ENCODE results near the gene SH3RF2. TPM values are rescaled to one million over a fixed set of nuclear protein-coding genes. Genes with fewer than 3 reads are reported as not detected.

Gene SH3RF2
- total RNA-seq, 4 donors from 2014 or later = 0.65 to 4.2 (median 2.1) TPM

DNA sequence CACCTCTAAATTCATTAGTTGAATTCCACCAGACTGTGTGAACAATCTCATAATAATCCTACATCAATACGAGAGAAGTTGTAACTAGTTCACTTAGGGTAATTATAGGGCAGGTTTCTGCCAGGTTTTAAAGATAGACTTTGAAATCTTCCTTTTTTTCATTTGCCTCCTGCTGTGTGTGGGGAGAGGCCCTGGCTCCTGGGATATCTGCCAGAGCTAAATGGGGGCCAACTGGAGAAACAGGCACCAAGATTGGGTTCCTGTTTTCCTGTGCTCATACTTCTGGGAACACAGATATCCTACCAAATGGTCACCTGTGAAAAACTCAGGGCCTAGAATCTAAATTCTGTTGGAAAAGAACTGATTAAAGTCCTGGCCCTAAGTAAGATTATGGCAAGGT lies 42.3 kb downstream of the SH3RF2 start:
- TF ChIP-seq, protein P1, sequence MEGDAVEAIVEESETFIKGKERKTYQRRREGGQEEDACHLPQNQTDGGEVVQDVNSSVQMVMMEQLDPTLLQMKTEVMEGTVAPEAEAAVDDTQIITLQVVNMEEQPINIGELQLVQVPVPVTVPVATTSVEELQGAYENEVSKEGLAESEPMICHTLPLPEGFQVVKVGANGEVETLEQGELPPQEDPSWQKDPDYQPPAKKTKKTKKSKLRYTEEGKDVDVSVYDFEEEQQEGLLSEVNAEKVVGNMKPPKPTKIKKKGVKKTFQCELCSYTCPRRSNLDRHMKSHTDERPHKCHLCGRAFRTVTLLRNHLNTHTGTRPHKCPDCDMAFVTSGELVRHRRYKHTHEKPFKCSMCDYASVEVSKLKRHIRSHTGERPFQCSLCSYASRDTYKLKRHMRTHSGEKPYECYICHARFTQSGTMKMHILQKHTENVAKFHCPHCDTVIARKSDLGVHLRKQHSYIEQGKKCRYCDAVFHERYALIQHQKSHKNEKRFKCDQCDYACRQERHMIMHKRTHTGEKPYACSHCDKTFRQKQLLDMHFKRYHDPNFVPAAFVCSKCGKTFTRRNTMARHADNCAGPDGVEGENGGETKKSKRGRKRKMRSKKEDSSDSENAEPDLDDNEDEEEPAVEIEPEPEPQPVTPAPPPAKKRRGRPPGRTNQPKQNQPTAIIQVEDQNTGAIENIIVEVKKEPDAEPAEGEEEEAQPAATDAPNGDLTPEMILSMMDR (IDR thresholded peaks at IDR 0.05) = no peak
- ATAC-seq (ENCODE audit: low FRiP score) = no peak
- no peak for DNase-seq (ENCODE audit: low spot score)

DNA sequence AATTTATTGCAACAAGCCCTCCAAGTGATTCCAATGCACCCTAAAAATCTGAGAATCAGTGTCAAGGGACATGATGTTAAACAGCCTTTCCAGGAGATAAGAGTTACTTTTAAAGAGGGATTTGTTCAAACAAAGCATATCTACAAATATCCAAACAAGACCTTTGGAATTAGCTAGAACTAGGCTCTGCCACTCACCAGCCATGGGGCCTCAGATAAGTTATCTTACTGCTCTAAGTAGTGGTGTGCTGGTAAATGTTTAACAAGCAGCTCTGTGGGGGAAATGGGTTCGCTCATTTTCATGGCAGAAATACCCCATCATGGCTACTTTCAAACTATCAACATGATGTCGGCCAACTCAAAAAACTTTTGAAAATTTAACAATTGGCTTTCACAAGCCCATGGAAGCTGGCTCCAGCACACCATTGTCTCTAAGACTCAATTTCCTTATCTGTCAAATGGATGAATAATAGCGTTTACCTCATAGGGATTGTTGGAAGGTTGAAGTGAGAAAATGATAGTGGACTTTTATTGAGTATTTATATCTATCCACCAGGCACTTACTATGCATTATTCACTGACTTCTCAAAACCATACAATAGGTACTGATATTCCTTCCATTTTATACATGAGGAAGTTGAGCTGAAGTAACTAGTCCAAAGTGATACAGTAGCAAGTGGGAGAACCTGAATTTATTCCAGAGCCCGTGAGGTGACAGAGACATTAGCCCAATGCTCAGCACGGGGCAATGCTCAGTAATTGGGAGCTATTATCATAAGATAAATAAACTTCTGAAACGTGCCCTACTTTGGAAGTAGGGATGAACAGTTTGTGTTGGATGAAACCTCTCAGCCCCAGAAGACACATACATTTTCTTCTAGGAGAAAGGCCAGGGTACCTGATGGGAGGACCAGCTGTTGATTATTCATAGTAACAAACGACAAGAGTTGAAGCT lies 43.2 kb downstream of the SH3RF2 start:
- TF ChIP-seq, protein P1 (IDR thresholded peaks at IDR 0.05) = no peak
- DNase-seq (ENCODE audit: low spot score) (no peak), ATAC-seq (ENCODE audit: low FRiP score) (no peak)

DNA sequence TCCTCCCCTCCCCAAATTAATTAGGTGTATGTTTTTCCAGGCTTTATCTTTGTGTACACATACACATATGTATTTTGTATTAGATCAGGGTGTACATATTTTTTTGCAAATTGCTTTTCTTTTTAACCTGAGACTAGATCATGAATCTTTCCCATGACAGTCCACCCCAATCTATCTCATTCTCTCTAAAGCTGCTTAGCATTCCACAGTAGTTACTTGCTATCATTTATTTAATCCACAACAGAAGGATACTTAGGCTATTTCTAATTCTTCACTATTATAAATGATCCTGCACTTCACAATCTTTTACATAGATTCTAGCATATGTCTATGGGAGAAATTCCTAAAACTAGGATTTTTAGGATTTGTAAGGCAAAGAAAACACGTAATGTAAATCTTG lies 43.9 kb downstream of the SH3RF2 start:
- DNase-seq (ENCODE audit: low spot score) (no peak), ATAC-seq (ENCODE audit: low FRiP score) (no peak)
- TF ChIP-seq, protein P1 (IDR thresholded peaks at IDR 0.05) = no peak

DNA sequence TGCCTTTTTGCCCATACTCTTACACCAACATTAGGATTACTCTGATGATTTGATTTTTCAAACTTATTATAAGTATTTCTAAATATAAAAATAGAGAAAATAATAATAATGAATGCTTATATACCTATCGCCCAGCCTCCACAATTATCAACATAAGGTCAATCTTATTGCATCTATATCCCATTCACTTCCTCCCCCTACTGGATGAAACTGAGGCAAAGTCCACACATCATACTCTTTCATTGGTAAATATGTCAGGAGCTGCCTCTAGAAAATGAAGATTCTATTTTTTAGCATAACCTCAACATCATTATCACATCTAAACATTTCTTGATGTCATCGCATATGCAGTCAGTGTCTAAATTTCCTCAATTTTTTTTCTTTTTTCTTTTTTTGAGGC lies 44.3 kb downstream of the SH3RF2 start:
- no peak for ATAC-seq (ENCODE audit: low FRiP score)
- no peak for DNase-seq (ENCODE audit: low spot score)
- TF ChIP-seq, protein P1 (IDR thresholded peaks at IDR 0.05) = no peak

DNA sequence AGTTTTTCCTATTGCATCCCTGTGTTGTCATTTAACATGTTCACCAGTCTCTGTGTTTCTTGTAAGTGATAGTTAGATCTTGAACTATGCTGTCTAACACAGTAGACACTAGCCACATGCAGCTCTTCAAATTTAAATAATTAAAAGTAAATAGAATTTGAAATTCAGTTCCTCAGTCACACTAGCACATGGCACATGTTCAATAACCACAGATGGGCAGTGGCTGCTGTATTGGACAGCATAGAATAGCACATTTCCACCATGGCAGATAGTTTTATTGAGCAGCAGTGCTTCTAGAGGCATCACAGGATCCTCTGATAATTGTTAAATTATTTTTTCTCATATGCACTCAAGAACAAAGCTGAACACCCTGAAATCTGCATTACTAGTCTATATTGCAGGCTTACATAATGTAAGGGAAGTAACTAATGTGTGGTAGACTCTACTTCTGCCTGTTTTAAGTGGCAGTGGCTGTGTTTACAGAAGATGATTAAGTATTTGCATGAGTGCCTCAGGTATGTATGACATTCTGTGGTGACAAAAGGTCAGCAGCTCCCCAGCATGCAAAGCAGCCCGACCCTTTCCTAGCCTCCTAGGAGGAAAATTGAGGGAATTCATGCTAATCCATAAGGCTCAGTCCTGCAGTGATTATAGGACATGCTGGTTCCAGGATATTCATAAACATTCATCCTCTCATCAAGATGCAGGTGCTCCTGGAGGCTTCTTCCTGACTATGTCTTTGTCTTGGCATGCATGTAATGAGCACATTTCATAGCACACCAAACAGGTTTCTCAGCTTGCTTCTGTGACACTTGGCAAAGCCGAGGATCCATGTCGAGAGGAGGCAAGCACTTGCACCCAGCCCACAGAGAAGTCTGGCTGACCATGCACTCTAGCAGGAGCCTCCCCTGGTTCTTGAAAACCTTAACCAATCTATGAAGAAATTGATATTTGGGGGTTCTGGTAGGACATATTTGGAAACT lies 45.5 kb downstream of the SH3RF2 start:
- DNase-seq (ENCODE audit: low spot score) (no peak), ATAC-seq (ENCODE audit: low FRiP score) (no peak)
- TF ChIP-seq, protein P1 (IDR thresholded peaks at IDR 0.05) = no peak

DNA sequence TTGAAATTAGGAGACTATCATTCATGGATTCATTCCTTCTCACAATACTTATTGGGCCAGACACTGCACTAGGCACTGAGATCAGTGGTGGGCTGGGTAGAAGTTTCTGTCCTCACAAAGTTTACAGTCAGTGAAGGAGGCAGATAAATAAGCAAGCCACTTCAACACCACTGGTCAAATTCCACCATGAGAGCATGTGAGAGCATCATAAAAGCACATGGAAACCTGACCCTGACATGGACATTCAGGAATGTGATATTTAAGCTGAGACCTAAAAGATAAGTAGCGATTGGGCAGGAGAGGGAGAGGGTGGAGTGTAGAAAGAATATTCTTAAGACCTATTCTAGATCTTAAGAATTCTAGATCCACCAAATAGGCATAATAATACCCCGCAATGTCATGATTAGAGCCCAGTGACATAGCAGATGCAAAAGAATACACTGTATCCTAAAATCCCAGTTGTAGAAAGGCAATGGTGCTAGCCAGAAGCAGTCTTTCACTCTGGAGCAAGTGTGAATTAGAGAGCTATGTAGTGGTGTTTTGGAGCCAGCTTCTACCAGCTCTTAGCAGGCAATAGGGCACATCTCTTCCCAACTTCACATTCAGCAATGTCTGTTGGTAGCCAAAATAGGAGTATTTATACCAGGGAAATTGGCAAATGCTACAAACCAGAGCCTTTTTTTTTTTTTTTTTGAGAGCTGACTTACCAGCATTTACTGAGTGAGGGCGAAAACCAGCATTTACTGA lies 46.4 kb downstream of the SH3RF2 start:
- ATAC-seq (ENCODE audit: low FRiP score) = no peak
- DNase-seq (ENCODE audit: low spot score) = no peak
- TF ChIP-seq, protein P1 (IDR thresholded peaks at IDR 0.05) = no peak
